HS-27A (cell line): Measurements from ENCODE around the gene FXYD3.
"Not testable (repeated sequence)": the region's sequence is repeated elsewhere in the genome, so short reads cannot be mapped to it uniquely, and the experiment has no call there.

Source experiments
- DNase-seq: peaks from one replicate; pipeline ENCODE4 v3.0.0-alpha.2; 2012; ENCODE audit warnings: low read depth, missing footprints

The FXYD3 gene

DNA sequence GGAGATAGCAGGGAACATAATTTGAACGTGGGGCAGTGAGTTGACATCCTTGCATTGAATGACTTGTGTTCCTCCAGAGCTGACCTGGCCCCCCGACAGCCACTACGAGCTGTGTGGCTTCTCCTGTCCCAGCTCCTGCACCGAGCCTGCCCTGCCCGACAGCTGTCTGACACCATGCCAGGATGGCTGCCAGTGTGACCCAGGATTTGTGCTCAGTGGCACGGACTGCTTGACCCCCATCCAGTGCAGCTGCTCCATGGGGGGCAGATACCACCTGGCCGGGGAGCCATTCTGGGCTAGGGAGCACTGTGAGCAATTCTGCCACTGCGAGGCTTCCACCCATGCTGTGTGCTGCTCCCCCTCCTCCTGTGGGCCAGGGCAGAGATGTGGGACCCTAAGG lies 29.2 kb upstream of the FXYD3 start:
- no peak for DNase-seq

DNA sequence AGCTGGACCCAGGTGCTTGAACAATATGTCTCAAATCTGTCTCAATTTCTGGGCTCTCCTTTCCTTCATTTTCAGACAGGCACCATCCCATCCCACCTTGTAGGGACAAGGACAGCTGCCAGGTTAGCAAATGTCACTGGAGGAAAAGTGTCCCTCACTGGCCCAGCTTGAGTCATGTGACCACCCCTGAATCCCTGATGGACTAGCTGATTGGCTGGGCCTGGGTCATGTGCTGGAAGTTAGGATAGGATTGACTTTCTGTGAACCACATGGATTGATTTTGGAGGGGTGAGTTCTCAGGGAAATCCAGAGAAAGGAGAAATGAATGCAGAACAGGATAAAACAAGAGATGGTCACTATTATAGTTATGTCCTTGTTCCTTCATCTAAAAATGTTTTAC lies 28.2 kb upstream of the FXYD3 start:
- DNase-seq = no peak

GRCh38 chr19:35088131-35088913 lies 27.3 kb upstream of the FXYD3 start:
- DNase-seq = peak; percentile 98

- no peak for DNase-seq
Measured at GRCh38 chr19:35089554-35089953, 26.1 kb upstream of the FXYD3 start.

DNA sequence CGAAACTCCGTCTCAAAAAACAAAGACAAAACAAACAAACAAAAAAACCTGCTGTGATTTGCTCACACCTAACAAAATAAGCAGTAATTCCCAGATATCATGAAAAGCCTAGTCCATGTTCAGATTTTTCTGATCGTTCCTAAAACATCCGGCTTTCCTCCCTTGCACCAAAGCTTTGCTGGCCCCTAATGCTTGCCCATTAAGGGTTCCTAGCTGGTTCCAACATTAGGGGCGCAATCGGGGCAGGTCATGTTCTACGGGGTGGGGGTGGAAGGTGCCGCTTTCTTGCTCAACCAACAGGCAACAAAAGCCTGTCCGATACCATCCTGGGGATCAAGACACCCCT lies 25.5 kb upstream of the FXYD3 start:
- DNase-seq = no peak

DNA sequence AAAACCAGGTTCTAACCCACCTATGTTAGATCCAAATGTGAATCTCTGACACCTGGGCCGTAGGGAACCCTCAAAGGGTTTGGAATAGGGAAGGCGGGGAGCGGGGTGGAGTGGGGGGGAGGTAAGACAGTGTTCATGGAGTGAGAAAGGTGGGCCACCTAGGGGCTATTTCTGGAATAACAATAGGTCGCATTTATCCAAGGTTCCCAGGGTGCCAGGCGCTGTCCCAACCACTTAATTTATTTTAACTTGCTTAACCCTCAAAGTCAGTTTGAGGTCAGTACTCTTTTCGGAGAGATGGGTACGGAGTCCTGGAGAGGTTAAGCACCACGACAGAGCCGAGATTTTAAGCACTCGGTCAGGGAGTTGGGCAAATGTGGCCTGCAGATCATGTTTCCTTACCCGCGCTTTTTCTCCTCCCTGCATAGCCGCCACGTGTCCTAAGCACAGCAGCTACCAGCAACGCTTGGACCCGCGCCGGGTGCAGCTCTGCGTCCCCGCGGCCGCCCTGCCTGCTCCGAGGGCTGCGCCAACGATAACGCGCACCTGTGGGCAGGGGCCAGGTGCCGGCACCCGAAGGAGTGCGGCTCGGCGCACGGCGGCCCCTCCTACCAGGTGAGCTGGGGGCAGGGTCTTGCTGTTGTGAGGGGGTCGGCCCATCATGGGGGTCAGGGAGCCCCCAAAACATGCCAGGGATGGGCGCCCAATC lies 25.0 kb upstream of the FXYD3 start:
- peak; percentile 86 for DNase-seq

DNA sequence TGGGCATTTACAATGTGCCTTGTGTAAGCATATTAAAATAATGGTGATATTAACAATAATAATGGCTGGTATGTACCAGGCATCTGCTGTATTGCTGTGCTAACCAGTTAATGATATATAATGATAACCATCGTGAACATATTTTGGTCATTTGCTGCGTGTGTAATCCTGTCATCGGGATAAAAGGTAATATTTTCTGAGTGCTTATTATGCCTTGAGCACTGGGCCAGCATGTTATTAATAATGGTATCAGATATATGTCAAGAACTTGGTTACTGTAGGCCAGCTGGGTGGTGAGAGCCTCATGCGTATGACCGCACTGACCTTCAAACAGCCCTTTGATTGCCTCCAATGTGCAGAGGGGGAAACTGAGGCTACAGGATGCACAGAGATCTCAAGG lies 22.2 kb upstream of the FXYD3 start:
- DNase-seq = no peak

DNA sequence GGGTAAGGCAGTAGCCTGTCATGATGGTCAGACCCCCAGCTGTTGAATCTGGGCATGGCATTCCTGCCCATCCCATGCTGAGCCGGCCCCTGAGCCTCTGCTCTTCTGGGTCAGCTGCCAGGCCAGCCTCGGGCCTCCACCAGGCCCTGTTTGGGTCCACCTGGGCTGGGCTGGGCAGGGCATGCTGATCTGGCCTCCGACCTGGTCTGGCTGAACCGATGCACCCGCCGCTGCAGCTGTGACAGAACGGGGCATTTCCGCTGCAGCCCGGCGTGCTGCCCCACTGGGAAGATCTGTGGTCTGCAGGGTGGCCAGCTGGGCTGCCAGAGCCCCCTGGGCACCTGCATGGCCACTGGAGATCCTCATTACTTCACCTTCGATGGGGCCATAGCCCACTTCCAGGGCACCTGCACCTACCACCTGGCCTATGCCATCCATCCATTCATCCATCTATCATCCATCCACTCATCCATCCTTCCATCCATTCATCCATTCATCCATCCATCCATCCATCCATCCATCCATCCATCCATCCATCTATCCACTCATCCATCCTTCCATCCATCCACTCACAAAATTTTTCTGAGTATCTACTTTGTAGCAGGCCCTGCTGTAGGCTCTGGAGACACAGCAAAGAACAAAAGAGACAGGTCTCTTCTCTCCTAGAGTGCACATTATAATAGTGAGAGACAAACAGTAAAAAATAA lies 21.5 kb upstream of the FXYD3 start:
- DNase-seq = no peak

DNA sequence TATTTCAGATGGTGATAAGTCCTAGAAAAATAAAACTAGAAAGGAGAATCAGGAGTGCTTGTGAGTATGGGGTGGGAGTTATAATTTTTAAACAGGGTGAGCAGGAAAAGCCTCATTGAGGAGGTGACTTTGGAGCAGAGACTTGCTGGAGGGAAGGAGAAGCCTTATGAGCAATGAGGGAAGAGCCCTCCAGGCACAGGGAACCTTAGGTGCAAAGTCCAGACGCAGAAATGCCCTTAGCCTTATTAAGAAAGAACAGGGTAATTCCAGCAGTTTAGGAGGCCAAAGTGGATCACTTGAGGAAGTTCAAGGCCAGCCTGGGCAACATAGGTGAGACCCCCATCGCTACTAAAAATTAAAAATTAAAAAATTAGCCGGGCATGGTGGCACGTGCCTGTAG lies 21.0 kb upstream of the FXYD3 start:
- DNase-seq = no peak

DNA sequence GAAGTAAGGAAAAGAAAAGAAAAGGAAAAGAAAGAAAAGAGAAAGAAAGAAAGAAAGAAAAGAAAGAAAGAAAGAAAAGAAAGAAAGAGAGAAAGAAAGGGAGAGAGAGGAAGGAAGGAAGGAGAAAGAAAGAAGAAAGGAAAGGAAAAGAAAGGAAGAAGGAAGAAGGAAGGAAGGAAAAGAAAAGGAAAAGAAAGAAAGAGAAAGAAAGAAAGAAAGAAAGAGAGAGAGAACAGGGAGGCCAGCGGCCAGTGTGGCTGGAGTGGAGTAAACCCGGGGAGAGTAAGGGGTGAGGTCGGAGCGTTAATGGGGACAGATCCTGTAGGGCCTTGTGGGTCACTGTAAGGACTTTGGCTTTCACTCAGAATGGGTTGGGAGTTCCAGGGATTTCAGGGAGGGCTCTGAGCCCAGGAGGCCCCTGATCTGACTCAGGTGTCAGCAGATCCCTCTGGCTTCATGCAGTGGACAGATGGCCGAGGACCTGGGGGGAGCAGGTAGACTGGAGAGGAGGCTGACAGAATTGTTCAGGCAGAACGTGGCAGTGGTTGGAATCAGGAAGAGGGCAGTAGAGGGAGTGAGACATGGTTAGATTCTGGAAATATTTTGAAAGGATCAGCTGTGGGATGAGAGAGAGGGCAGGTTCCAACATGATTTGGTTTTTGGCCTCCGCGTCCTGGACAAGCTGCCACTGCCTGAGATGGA lies 19.8 kb upstream of the FXYD3 start:
- DNase-seq = no peak

DNA sequence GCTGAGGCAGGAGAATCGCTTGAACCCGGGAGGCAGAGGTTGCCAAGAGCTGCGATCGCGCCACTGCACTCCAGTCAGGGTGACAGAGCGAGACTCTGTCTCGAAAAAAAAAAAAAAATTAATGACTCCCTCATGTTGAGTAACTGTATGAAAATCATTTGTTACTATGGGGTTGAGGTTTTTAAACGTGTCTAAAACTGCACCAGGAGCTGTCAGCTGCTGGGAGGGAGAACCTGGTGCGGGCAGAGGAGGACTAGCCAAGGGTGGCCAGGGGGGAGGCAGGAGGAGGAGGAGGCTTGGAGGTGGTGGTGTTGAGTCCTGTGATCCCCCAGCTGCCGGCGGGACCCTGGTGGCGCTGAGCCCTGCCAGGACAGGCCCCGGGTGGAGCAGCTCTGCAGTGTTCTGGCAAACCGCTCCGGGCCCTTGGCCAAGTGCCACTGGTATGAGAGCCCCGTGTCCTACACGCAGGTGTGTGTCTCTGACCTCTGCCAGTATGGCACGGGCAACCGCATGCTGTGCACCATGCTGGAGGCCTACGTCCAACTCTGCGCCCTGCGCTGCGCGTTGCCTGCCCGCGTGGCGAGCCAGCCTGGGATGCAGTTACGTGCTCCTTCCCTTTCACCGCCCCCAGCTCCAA lies 17.1 kb upstream of the FXYD3 start:
- no peak for DNase-seq

GRCh38 chr19:35099155-35099896 lies 16.3 kb upstream of the FXYD3 start:
- no peak for DNase-seq

- no peak for DNase-seq
Measured at GRCh38 chr19:35099897-35100275, 15.7 kb upstream of the FXYD3 start.

DNA sequence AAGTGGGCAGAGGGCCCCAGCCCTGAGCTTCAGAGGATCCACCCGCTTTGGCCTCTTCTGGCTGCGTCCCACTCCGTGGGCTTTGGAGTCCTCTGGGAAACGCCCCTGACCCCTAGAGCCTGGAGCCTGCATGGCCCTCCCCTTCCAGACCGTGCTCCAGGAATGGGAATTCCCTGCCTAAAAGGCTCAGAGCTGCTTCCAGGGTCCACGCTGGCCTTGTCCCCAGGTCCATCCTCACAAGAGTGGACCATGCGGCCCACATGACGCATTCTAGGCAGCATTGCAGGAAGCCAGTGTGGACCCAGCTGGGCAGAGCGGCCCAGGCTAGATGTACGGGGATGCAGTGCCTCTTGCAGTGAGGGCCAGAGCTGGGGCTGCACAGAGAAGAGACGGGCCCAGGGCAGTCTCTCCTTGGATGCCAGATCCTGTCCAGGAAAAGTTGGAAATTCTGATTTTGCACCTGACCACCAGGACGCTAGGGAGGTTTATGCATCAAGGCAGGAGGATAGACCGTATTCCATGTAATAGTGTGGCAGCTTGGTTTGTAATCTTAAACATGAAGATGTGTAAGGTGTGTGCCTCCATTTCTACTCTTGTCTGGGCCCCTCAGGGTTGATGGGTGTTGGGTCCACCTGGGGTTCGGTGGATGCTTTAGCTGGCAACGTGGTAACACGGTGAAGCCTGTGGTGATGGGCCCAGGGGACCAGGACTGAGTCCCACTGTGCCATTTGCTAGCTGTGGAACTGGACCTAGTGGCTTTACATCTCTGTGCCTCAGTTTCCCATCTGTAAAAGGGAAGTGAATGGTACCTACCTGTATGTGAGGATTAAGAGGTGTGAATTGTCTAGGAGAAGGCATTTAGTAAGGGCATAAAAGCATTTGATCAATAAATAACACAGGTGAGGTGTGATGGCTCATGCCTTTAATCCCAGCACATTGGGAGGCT lies 14.8 kb upstream of the FXYD3 start:
- DNase-seq = no peak

DNA sequence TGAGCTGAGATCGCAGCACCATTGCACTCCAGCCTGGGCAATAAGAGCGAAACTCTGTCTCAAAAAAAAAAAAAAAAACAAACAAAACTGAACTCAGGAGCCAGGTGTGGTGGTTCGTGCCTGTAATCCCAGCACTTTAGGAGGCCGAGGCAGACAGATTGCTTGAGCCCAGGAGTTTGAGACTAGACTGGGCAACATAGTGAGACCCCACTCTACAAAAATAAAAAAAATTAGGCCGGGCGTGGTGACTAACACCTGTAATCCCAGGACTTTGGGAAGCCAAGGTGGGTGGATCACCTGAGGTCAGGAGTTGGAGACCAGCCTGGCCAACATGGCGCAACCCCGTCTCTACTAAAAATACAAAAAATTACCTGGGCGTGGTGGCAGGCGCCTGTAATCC lies 13.7 kb upstream of the FXYD3 start:
- DNase-seq = not testable (repeated sequence)

GRCh38 chr19:35103614-35104013 lies 12.0 kb upstream of the FXYD3 start:
- DNase-seq = not testable (repeated sequence)

DNA sequence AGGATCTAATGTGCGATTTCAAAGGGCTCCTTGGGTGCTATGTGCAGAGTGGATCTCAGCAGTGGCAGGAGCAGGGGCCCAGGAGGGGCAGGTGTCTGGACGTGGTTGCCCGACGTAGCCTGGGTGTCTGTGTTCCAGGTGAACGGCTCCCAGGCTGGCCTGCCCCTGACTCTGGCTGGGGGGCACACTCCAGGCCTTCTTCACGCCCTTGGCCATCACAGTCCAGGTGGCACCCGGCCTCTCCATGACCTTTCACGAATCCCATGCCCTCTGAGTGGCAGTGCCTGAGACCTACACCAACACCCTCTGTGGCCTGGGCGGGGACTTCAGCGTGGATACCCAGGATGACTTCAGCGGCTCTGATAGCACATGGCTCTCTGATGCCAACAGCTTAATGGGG lies 11.3 kb upstream of the FXYD3 start:
- no peak for DNase-seq

DNA sequence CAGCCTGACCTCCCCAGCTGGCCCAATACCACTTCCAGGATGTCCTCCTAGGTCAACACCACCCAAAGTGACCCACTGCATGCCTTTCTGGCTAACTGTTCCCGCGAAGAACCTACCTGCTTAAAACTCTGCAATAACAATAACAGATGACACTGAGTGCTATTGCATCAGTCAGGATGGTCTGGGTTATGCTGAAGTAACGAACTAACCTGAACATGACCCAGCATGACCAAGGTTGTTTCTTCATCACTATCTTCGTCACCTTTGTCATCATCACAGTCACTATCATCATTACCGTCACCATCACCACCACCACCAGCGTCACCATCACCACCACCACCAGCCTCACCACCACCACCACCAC lies 10.6 kb upstream of the FXYD3 start:
- no peak for DNase-seq

DNA sequence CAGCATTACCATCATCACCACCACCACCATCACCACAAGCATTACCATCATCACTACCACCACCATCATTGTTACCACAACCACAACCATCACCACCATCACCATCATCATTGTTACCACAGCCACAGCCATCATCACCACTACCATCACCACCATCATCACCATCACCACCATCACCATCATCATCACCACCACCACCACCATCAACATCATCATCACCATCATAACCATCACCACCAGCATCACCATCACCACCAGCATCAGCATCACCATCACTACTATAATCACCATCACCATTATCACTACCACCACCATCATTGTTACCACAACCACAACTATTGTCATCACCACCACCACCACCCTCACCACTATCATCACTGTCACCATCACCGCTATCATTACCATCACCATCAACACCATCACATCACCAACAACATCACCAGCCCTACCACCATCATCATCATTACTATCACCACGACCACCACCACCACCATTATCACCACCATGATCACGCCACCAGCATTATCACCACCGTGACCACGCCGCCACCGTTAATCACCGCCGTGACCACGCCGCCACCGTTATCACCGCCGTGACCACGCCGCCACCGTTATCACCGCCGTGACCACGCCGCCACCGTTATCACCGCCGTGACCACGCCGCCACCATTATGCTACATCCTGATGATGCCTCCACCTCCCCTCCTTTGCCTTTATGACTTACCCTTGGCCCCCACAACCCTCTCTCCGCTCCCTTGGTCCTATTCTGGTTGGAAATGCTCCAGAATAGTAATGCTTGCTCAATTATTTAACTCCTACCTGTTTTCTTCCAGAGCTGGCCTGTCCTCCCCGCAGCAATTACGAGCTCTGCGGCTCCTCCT lies 10.0 kb upstream of the FXYD3 start:
- no peak for DNase-seq

DNA sequence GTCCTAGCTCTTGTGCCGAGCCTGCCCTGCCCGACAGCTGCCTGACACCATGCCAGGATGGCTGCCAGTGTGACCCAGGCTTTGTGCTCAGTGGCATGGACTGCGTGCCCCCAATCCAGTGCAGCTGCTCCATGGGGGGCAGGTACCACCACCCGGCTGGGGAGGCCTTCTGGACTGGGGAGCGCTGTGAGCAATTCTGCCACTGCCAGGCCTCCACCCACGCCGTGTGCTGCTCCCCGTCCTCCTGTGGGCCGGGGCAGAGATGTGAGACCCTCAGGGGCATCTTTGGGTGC lies 9.4 kb upstream of the FXYD3 start:
- no peak for DNase-seq
